HG02798 (cell line): ENCODE results near the gene DHCR7.
A peak's percentile ranks its signal among the peaks of the same experiment; 100 is the strongest.

Experiments
- ATAC-seq: cut with Tn5 transposase; IDR thresholded peaks from one replicate; pipeline ENCODE4 v1.9.1; 2021; ENCODE audit warnings: mild to moderate bottlenecking; ENCODE audit not compliant: unreplicated experiment, poor library complexity

DHCR7 gene

DNA sequence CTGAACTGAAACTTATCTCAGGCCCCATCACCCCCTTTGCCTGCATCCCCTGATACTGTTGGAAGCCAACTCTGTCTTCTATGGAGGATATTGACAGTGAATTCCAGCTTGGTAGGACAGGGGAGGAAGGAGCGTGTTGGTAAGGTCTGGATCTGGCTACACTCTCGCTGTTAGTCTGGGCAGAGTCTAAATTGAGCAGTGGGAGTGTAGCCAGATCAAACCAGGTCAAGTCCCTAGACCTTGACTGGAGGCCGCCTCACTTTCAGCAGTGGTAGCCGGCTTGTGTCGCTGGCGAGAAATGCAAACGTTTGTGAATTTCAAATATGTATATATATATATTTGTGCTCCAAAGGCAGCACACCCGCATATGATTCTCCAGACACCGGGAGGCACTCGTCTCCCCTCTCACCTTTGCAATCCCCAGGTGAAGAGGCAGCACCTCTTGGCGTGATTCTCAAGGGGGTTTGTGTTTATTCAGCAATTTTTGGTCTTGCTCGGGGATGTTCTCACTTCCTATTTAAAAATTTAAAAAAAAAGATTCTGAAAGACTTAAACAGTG lies 26.7 kb downstream of the DHCR7 start:
- ATAC-seq, result no peak

GRCh38 chr11:71420455-71421241 lies 27.5 kb downstream of the DHCR7 start:
- no peak for ATAC-seq

DNA sequence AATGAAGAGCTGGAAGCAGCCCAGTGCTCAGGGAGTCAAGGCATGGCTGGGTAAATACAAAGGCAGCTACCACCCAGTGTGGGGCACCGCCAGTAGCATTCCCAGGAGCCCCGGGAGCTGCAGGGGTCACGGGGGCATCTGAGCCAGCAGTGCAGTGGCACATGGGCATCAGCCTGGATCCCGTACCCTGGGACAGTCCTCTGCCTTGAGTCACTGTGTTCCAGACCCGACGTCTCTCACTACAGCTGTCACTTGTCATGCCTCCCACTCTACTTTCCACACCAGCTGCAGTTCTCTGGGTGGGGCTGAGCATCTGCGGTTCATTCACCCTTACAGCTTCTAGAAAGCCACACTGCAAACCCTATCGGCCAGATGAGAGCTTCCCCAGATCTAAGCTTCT lies 29.6 kb downstream of the DHCR7 start:
- ATAC-seq, result peak; percentile 88

GRCh38 chr11:71414645-71415044 lies 33.5 kb downstream of the DHCR7 start:
- no peak for ATAC-seq

DNA sequence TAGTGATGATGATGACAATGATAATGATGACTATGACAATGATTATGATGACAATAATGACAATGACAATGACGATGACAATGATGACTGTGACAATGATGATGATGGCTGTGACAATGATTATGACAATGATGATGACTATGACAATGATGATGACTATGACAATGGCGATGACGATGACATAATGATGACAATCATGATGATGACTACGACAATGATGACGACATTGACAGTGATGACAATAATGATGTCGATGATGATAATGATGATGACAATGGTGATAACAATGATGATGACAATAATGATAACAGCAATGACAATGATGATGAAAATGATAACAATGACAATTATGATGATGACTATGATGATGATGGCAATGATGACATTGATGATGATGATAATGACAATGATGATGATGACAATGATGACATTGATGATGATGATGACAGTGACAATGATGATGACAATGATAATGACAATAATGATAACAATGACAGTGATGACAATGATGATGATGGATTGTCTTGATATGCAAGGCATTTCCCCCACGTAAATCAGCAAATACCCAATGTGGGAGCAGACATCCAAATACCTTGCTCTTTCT lies 37.7 kb downstream of the DHCR7 start:
- no peak for ATAC-seq

DNA sequence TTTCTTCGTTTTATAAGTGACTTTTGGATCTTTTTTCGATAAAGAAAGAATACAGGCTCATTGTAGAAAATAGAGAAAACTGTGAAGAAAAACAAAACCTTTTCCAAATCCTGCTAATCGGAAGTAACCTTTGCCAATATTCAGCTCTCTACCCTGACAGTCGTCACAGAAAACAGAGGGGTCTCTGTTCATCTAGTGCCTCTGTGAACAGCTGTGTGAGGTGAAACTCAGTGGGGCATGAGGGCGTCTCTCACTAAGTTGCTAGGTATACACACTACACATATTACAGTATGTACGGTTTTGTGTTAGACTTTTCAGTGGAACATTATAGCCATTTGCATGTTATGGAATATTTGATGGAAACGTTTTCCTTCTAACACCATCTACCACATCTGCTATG lies 39.4 kb downstream of the DHCR7 start:
- ATAC-seq, result no peak

DNA sequence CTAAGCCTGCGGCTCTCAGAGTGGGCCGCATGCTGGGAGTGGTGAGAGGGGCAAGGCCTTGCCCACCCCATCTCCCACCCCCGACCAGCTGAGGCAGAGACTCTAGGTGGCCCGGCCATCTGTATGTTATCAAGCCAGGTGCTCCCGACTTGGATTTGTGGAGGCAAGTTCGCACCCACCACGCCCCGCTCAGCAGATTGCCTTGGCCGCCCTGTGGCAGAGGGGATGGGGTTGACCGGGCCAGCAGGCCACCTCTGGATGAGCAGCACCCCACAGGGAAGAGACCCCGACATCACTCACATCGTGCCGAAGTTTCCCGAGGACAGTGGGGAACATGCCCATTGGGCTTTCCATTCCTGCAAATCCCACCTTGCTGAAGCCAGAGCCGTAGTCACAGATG lies 40.8 kb downstream of the DHCR7 start:
- ATAC-seq, result no peak

DNA sequence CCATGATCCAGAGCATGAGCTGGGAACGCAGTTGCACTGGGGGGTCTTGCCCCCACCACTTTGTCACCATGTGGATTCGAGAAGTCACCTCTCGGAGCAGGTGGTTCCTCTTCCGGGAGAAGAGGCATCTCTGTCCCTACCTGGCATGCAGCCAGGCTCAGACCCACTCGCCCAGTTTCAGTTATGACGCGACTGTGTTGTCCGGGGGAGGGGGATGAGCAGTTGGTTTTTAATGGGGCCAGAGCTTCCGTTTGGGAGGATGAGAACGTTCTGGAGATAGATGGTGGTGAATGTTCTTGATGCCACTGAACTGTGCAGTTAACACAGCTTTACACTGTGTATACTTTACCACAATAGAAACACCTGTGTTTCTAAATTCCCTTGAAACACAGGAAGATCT lies 41.5 kb downstream of the DHCR7 start:
- no peak for ATAC-seq

- ATAC-seq, result no peak
Observed at GRCh38 chr11:71404209-71404608, 44.0 kb downstream of the DHCR7 start.

DNA sequence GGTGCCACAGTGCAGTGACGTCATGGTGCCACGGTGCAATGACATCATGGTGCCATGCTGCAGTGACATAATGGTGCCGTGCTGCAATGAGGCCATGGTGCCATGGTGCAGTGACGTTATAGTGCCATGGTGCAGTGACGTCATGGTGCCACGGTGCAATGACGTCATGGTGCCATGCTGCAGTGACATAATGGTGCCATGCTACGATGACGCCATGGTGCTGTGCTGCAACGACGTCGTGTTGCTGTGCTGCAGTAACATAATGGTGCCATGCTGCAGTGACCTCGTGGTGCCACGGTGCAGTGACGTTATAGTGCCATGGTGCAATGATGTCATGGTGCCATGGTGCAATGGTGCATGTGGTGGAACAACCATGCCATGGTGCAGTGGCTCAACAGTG lies 45.3 kb downstream of the DHCR7 start:
- no peak for ATAC-seq

- no peak for ATAC-seq
Observed at GRCh38 chr11:71400216-71400615, 48.0 kb downstream of the DHCR7 start.

DNA sequence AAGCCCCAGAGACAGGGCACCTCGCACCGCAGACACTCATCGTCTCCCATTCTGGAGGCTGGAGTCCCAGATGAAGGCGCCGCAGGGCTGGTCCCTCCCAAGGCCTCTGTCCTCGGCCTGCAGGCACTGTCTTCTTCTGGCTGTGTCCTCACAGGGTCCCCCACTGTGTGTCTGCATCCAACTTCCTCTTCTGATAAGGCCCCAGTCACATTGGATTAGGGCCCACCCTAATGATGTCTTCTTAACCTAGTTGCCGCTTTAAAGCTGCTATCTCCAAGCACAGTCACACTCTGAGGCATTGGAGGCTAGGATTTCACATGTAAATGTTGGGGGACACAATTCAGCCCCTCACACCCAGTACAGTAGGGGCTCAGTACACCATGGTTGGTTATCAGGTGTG lies 48.9 kb downstream of the DHCR7 start:
- no peak for ATAC-seq

DNA sequence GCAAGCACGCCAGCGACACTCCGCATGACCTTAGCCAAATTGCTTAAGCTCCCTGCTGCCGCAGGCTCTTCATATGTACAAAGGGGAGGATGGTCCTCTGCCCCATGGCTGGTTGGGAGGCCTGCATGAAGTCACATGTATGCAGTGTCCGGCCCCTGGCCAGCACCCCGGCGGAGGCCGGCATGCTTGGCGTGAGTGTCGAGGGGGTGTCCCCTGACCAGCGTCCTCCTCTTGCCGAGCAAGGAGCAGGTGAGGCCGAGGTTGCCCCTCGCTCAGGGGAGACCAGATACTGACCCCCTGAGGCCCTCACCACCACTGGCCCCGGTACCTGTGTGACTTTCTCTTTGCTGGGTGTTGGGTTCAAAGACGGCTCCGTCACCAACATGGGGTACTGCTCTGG lies 50.2 kb downstream of the DHCR7 start:
- ATAC-seq, result no peak

DNA sequence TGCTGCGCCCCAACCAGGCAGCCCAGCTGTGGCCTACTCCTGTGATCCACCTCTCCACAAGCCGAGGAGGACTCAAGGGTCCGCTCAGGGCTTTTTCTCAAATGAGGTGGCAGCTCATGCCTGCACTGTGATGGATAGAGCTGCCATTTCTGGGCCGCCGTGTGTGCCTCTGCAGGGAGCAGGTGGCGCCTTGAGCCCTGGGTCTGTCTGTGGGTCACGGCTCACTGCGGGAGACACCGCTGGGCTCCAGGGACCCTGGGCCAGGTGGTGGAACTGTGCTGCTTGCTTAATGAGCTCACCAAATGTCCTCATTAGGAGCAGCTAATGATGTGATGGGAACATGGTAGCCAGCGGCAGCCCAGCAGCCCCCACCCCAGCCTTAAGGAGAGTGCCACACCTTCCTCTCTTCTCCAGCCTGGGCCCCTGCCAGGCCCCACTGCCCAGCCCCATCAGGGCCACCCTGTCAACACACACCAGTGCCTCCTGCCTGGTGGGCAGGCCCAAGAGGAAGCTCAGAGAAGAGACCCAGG lies 50.8 kb downstream of the DHCR7 start:
- ATAC-seq, result no peak

DNA sequence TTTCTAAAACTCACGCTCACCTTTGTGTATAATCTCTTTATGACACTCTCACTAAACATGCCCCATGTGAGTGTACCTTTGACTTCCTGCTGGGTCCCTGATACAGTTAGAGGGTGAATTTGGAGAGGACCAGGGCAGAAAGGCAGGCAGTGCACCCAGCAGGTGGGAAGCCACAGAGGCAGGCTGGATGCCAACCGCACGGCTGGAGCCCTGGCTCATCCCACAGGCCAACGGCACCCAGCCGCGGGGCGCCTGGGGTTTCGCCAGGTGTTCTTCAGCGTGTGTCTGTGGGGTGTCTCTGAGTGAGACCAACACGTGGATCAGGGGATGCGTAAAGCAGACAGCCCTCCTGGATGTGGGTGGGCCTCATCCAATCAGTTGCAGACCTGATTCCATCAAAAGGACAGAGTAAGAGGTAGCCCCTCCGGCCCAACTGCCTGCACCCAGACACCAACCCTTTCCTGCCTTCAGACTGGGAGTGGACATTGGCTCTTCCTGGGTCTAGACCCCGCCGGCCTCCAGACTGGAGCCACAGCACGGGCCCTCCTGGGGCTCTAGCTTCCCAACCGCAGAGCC lies 51.6 kb downstream of the DHCR7 start:
- no peak for ATAC-seq

GRCh38 chr11:71395774-71396173 lies 52.4 kb downstream of the DHCR7 start:
- ATAC-seq, result no peak

GRCh38 chr11:71395263-71395560 lies 53.0 kb downstream of the DHCR7 start:
- ATAC-seq, result no peak

DNA sequence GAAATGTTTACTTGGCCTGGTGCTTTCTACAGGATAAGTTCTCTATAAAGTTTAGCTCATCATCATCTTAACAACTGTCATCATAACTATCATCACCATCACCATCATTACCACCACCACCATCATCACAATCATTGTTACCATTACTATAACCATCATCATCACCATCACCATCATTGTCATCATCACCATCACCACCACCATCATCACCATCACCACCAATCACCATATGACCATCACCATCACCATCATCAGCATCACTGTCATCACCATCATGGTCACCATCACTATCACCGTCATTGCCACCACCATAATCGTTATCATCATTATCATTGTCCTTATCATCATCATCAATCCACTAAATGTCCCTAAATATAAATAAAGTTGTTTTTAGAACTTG lies 54.9 kb downstream of the DHCR7 start:
- no peak for ATAC-seq

DNA sequence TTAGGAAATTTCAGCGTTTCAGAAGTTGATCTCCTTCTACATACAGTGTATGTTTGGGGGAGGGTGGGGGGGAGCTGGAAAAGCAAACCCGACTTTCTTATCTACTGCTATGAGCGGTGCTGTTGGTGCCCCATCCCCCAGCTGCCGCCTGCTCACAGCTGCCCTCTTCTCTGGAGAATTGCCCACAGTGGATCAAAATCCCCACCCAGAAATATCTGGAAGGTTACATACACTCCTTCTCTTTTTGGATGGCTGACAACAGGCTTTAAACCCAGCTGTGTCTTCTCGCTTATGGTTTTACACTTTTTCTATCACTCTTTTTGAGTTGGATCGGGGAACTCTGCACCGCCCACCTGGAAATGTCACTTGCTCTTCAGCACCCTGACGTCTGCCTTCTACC lies 56.4 kb downstream of the DHCR7 start:
- ATAC-seq, result no peak

GRCh38 chr11:71391352-71391751 lies 56.8 kb downstream of the DHCR7 start:
- ATAC-seq, result no peak

DNA sequence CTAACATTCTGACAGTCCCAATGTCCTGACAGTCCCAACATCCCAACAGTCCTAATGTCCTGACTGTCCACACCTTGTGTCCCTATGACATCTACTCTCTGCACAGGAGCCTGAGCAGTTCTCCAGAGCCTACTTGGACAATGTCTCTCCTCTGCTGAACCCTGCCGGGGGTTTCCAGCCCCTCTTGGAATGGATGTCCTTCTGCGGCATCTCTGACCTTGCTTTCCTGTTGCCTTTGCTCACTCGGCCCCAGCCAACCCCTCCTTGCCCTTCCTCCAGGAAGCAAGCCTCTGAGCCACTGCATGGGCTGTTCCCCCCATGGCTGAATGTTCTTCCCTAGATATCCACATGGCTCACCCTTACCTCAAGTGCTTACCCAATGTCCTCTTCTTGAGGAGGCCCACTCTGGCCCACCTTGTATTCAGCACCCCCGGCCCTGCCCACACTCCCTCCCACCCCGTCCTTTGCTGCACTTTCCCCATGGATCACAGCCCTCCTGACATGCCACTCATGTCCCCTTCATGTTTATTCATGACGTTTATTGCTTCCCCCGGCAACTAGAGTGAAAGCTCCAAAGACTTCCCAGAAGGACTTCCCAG lies 59.5 kb downstream of the DHCR7 start:
- no peak for ATAC-seq
